ENCODE data around the gene CLEC3B. TPM values are rescaled to one million over a fixed set of nuclear protein-coding genes. Genes with fewer than 3 reads are reported as not detected.

Gene CLEC3B
- total RNA-seq, 1 experiment from 2014 or later = 1.8 TPM

DNA sequence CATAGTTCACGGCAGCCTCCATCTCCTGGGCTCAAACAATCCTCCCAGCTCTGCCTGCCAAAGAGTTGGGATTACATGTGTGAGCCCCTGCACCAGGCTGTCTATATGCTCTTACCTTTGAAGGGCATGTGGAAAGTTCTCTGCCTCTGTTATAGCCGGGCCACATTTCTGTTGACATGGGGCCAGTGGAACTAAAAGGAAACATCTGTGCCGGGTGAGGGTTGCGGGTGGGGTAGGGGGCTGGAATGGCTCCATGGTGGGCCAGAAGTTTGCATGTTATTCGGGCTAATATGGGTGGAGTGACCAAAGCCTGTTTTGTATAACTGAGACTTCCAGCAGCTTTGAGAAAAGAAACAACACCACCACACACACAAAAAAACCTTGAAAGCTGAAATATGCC is 8.3 kb upstream of the CLEC3B start:
- intact Hi-C loops (cut with micrococcal nuclease) = no loop called here
- no peak overlapping the region for H2AFZ ChIP-seq (ENCODE audit: low read length)
- H4K20me1 ChIP-seq (ENCODE audit: low read length) = no peaks in the 10 kb centered on the region
- no peak overlapping the region for H3K4me3 ChIP-seq (ENCODE audit: low read length)
- ChIA-PET POLR2A (ENCODE audit: unreplicated experiment) (no interaction called here), CTCF (no interaction called here)
- no peak overlapping the region for H3K4me2 ChIP-seq (ENCODE audit: low read length)
- H3K36me3 ChIP-seq (ENCODE audit: low read depth, low read length) = peaks cover 11% of the 10 kb centered on the region
- H3K27me3 ChIP-seq (ENCODE audit: low read length) = no peaks in the 10 kb centered on the region
- no peaks in the 10 kb centered on the region for H3K4me1 ChIP-seq (ENCODE audit: insufficient read depth, low read length)
- DNase-seq (no peak), ATAC-seq (no peak)
- H3K9me3 ChIP-seq (ENCODE audit: low read length) = no peaks in the 10 kb centered on the region
- TF ChIP-seq EZH2phosphoT487 (IDR thresholded peaks at IDR 0.05; ENCODE audit: borderline replicate concordance, low read length) = no peak
- TF ChIP-seq, protein P1, sequence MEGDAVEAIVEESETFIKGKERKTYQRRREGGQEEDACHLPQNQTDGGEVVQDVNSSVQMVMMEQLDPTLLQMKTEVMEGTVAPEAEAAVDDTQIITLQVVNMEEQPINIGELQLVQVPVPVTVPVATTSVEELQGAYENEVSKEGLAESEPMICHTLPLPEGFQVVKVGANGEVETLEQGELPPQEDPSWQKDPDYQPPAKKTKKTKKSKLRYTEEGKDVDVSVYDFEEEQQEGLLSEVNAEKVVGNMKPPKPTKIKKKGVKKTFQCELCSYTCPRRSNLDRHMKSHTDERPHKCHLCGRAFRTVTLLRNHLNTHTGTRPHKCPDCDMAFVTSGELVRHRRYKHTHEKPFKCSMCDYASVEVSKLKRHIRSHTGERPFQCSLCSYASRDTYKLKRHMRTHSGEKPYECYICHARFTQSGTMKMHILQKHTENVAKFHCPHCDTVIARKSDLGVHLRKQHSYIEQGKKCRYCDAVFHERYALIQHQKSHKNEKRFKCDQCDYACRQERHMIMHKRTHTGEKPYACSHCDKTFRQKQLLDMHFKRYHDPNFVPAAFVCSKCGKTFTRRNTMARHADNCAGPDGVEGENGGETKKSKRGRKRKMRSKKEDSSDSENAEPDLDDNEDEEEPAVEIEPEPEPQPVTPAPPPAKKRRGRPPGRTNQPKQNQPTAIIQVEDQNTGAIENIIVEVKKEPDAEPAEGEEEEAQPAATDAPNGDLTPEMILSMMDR (conservative IDR thresholded peaks at IDR 0.05; ENCODE audit: low read depth, low read length) = no peak
- TF ChIP-seq EZH2 (IDR thresholded peaks at IDR 0.05; ENCODE audit: low read length, unreplicated experiment) = no peak
- H3K79me2 ChIP-seq (ENCODE audit: low read length) = no peaks in the 10 kb centered on the region
- H3K9me2 ChIP-seq (replicated peaks; ENCODE audit: low read length) = no peaks in the 10 kb centered on the region
- H3K9ac ChIP-seq (ENCODE audit: low read length) = no peak overlapping the region
- BruUV-seq (replicated peaks) = no TSS peak
- H3F3A ChIP-seq (ENCODE audit: low read length, unreplicated experiment) = no peaks in the 10 kb centered on the region
- H3K27ac ChIP-seq (ENCODE audit: low read length) = no peak overlapping the region

DNA sequence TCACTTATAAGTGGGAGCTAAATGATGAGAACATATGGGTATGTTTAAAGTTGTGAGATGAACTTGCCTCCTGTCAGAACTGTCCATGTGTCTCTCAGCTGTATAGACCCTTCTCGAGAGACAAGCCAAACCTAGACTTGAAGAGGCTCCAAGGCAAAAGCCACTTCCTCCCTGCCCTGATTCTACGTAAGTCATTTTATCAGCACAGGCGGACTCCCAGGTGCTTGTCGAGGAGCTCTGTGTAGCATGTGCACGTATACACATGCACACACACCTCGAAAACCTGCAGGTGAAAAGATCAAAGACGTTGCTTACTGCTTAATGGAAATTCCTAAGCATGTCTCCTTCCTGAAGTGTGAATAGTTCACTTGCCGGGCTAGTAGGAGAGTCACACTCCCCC is 5.6 kb upstream of the CLEC3B start:
- no peak overlapping the region for H3K27ac ChIP-seq (ENCODE audit: low read length)
- BruUV-seq (replicated peaks) = no TSS peak
- no peaks in the 10 kb centered on the region for H4K20me1 ChIP-seq (ENCODE audit: low read length)
- ChIA-PET CTCF (no interaction called here), POLR2A (ENCODE audit: unreplicated experiment) (no interaction called here)
- H3K79me2 ChIP-seq (ENCODE audit: low read length) = no peaks in the 10 kb centered on the region
- DNase-seq = no peak
- TF ChIP-seq, protein P1 (conservative IDR thresholded peaks at IDR 0.05; ENCODE audit: low read depth, low read length) = no peak
- TF ChIP-seq EZH2 (IDR thresholded peaks at IDR 0.05; ENCODE audit: low read length, unreplicated experiment) (no peak), EZH2phosphoT487 (IDR thresholded peaks at IDR 0.05; ENCODE audit: borderline replicate concordance, low read length) (no peak)
- no peak overlapping the region for H3K4me3 ChIP-seq (ENCODE audit: low read length)
- no peak overlapping the region for H2AFZ ChIP-seq (ENCODE audit: low read length)
- intact Hi-C loops (cut with micrococcal nuclease) = no loop called here
- H3K9me3 ChIP-seq (ENCODE audit: low read length) = no peaks in the 10 kb centered on the region
- no peaks in the 10 kb centered on the region for H3K9me2 ChIP-seq (replicated peaks; ENCODE audit: low read length)
- H3K4me1 ChIP-seq (ENCODE audit: insufficient read depth, low read length) = no peaks in the 10 kb centered on the region
- no peaks in the 10 kb centered on the region for H3K27me3 ChIP-seq (ENCODE audit: low read length)
- no peaks in the 10 kb centered on the region for H3F3A ChIP-seq (ENCODE audit: low read length, unreplicated experiment)
- no peak overlapping the region for H3K4me2 ChIP-seq (ENCODE audit: low read length)
- ATAC-seq = no peak
- H3K36me3 ChIP-seq (ENCODE audit: low read depth, low read length) = no peaks in the 10 kb centered on the region
- H3K9ac ChIP-seq (ENCODE audit: low read length) = no peak overlapping the region

DNA sequence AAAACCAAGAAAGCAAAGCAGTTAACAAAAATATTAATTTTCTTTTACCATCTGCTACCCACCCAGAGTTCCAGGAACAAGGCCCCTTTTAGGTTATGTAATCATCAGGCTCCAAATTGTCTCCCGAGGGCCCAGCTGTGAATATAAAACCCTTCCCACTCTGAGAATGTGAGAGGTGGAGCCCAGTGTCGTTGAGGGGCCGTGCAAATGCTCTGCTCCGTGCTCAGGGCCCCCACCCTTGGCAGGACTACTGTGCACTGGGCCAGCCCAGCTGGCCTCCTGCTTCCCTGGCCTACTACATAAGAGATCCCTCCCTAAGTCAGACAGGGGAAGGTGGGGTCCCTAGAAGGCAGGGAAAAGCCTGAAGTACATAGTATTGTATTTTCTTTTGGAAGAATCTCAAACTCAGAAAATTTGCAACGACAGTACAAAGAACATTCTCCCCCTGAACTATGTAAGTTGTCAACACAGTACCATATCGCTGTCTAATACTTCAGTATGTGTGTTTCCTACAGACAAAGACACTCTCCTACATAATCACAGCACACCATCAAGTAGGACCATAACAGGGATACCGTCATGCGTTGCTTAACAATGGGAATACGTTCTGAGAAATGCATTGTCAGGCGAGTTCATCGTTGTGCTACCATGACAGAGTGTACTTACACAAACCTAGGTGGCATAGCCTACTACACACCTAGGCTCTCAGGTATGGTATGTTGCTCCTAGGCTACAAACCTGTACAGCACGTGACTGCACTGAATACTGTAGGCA is 4.4 kb upstream of the CLEC3B start:
- H3F3A ChIP-seq (ENCODE audit: low read length, unreplicated experiment) = no peaks in the 10 kb centered on the region
- no peak for TF ChIP-seq EZH2 (IDR thresholded peaks at IDR 0.05; ENCODE audit: low read length, unreplicated experiment)
- TF ChIP-seq EZH2phosphoT487 (IDR thresholded peaks at IDR 0.05; ENCODE audit: borderline replicate concordance, low read length) = no peak
- no TSS peak for BruUV-seq (replicated peaks)
- H3K9me2 ChIP-seq (replicated peaks; ENCODE audit: low read length) = no peaks in the 10 kb centered on the region
- 0 out of 2 replicates have a peak, but pooled peaks cover 7% of the 10 kb centered on the region for H3K4me1 ChIP-seq (ENCODE audit: insufficient read depth, low read length)
- DNase-seq (no peak), ATAC-seq (no peak)
- no peaks in the 10 kb centered on the region for H4K20me1 ChIP-seq (ENCODE audit: low read length)
- intact Hi-C loops (cut with micrococcal nuclease) = no loop called here
- H3K4me2 ChIP-seq (ENCODE audit: low read length) = no peak overlapping the region
- CTCF ChIA-PET = no interaction called here
- H3K36me3 ChIP-seq (ENCODE audit: low read depth, low read length) = no peaks in the 10 kb centered on the region
- no peaks in the 10 kb centered on the region for H3K79me2 ChIP-seq (ENCODE audit: low read length)
- H2AFZ ChIP-seq (ENCODE audit: low read length) = no peak overlapping the region
- H3K4me3 ChIP-seq (ENCODE audit: low read length) = no peak overlapping the region
- H3K9me3 ChIP-seq (ENCODE audit: low read length) = no peaks in the 10 kb centered on the region
- H3K9ac ChIP-seq (ENCODE audit: low read length) = no peak overlapping the region
- no peak overlapping the region for H3K27ac ChIP-seq (ENCODE audit: low read length)
- H3K27me3 ChIP-seq (ENCODE audit: low read length) = no peaks in the 10 kb centered on the region
- POLR2A ChIA-PET (ENCODE audit: unreplicated experiment) = no interaction called here
